Astrocyte of the cerebellum (primary cell): ENCODE measurements around the gene CDC5L.

Source experiments
- DNase-seq: peaks from one replicate; pipeline ENCODE4 v3.0.0-alpha.2; 2011; ENCODE audit warnings: low read depth
- H3K4me3 ChIP-seq: 2 replicates; pipeline ENCODE4 v1.5.1; 2011; ENCODE audit warnings: mild to moderate bottlenecking, low read depth, low read length, moderate library complexity
- CTCF ChIP-seq: IDR thresholded peaks from 2 replicates; pipeline ENCODE4 v1.5.1; 2012; ENCODE audit warnings: low read length, low read depth, moderate library complexity, mild to moderate bottlenecking; ENCODE audit errors: missing control alignments
- in situ Hi-C: cut with HindIII; loops from 2 replicates; pipeline ENCODE4 v1.10.0; 2017; ENCODE audit warnings: low sequenced_read_pairs

The CDC5L gene

GRCh38 chr6:44475779-44476434 lies 88.4 kb downstream of the CDC5L start:
- peak; percentile 90 for TF ChIP-seq CTCF
- in situ Hi-C loops, result no loop called here
- no peak overlapping the region for H3K4me3 ChIP-seq
- DNase-seq, result peak; percentile 63

DNA sequence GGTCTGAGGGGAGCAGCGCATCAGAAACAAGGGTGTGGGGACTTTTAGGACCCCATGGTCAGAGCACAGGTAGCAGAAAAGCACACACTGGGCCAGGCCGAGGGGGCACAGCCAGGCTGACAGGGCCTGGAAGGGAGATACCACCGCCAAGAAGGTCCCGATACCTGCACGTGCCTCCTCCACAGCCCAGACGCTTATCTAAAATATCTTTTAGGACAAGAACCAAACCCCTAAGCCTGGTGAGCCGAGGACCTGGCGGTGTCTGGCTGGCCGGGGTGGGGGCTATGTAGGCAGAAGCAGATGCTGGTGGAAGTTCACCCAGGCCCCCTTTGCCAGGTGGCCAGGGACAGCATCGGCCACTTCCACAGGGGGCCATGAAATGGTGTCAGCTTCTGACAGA lies 89.3 kb downstream of the CDC5L start:
- DNase-seq, result no peak
- in situ Hi-C loops, result no loop called here
- H3K4me3 ChIP-seq, result no peak overlapping the region
- TF ChIP-seq CTCF, result no peak

- DNase-seq, result no peak
- in situ Hi-C loops, result no loop called here
- no peak overlapping the region for H3K4me3 ChIP-seq
- no peak for TF ChIP-seq CTCF
Measured at GRCh38 chr6:44477293-44477894, 89.9 kb downstream of the CDC5L start.

- H3K4me3 ChIP-seq, result no peak overlapping the region
- no peak for DNase-seq
- in situ Hi-C loops, result no loop called here
- no peak for TF ChIP-seq CTCF
Measured at GRCh38 chr6:44478158-44478557, 90.7 kb downstream of the CDC5L start.

GRCh38 chr6:44478591-44479254 lies 91.2 kb downstream of the CDC5L start:
- no peak for TF ChIP-seq CTCF
- in situ Hi-C loops, result no loop called here

DNA sequence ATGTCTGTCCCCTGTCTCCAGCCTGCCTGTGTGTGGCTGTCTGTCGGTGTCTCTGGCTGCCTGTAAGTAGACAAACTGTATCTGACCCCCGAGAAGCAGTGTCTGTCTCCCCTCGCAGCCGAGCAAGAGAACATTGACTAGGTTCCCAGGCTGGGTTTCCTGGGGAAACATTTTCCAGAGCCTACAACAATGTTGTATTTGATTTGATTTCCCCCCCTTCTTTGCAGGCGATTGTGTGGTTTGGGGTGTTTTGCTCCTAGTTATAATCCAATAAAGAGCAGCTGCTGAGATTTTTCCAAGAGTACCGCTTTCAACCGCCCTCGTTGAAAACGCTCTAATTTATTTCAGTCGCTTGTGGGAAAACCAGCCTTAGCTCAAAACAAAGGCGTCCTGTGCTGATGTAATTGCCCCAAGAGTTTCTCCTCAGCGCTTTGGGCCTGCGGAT lies 92.6 kb downstream of the CDC5L start:
- TF ChIP-seq CTCF, result no peak

More at GRCh38 chr6:44478591-44479254, 91.2 kb downstream of the CDC5L start:
- no peak overlapping the region for H3K4me3 ChIP-seq
- no peak for DNase-seq

More for the DNA sequence above, 92.6 kb downstream of the CDC5L start:
- in situ Hi-C loops, result no loop called here
- no peak for DNase-seq
- H3K4me3 ChIP-seq, result no peak overlapping the region
